Measurements from ENCODE around the gene ECHS1. TPM values are rescaled to one million over a fixed set of nuclear protein-coding genes. Genes with fewer than 3 reads are reported as not detected.
A peak's percentile ranks its signal among the peaks of the same experiment; 100 is the strongest.

The ECHS1 gene
- total and polyA plus RNA-seq, 9 of the 15 experiments (the other 6 are each of a cell fraction or from before 2014, with no cell fraction given), result 16.6 to 100 (median 68.1) TPM

DNA sequence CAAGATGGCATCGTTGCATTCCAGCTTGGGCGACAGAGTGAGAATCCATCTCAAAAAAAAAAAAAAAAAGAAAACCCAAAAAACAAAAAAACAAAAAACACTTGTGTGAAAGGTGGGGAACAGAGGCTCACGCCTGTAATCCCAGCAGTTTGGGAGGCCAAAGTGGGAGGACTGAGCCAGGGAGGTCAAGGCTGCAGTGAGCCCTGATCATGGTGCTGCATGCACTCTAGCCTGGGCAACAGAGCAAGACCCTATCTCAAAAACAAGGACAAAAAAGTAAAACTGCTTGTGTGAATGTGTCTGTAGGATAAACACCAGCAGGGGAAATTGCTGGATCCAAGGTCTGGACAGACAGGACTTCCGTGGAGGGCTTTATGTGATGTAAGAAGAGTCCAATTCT is 10.4 kb upstream of the ECHS1 start:
- TF ChIP-seq ZNF121 (CRISPR knock-in tag; conservative IDR thresholded peaks at IDR 0.05) (0 out of 2 replicates have a peak, but pooled peaks have one; percentile 12), ARHGAP35 (IDR thresholded peaks at IDR 0.05; ENCODE audit: partially characterized antibody) (no peak), BRF1 (IDR thresholded peaks at IDR 0.05; ENCODE audit: borderline replicate concordance, extremely low read depth, insufficient read length) (no peak), KLF10 (CRISPR knock-in tag; IDR thresholded peaks at IDR 0.05) (no peak)
- TF ChIP-seq, protein P1, sequence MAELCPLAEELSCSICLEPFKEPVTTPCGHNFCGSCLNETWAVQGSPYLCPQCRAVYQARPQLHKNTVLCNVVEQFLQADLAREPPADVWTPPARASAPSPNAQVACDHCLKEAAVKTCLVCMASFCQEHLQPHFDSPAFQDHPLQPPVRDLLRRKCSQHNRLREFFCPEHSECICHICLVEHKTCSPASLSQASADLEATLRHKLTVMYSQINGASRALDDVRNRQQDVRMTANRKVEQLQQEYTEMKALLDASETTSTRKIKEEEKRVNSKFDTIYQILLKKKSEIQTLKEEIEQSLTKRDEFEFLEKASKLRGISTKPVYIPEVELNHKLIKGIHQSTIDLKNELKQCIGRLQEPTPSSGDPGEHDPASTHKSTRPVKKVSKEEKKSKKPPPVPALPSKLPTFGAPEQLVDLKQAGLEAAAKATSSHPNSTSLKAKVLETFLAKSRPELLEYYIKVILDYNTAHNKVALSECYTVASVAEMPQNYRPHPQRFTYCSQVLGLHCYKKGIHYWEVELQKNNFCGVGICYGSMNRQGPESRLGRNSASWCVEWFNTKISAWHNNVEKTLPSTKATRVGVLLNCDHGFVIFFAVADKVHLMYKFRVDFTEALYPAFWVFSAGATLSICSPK (IDR thresholded peaks at IDR 0.05; ENCODE audit: borderline replicate concordance), result no peak
- TF ChIP-seq, protein P2, sequence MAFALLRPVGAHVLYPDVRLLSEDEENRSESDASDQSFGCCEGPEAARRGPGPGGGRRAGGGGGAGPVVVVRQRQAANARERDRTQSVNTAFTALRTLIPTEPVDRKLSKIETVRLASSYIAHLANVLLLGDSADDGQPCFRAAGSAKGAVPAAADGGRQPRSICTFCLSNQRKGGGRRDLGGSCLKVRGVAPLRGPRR (CRISPR knock-in tag; IDR thresholded peaks at IDR 0.05), result no peak
- CTCF ChIA-PET (ENCODE audit: low intra/inter-chr PET ratio), result no interaction called here
- Histone ChIP-seq H3K4me1 (replicated peaks in 1 of 2; ENCODE audit: control insufficient read depth in 2 of 2, insufficient read depth in 2 of 2, low read length in 2 of 2) (peaks cover 0 to 30% of the 10 kb centered on the region in 2 experiments; a peak in 3 of 5 replicates), H3K27me3 (ENCODE audit: control insufficient read depth in 2 of 2, insufficient read depth in 2 of 2, low read length in 2 of 2) (no peaks in the 10 kb centered on the region), H3K27ac (ENCODE audit: extremely low read depth, low read depth, low read length) (no peak overlapping the region), H3K9me3 (replicated peaks; ENCODE audit: control insufficient read depth, insufficient read depth, low read depth, low read length) (no peaks in the 10 kb centered on the region), H3K4me3 (no peak overlapping the region), H3K36me3 (ENCODE audit: control insufficient read depth, insufficient read depth, low read length) (no peaks in the 10 kb centered on the region), H2AFZ (ENCODE audit: low read depth, low read length) (no peak overlapping the region), H4K20me1 (replicated peaks; ENCODE audit: control insufficient read depth, insufficient read depth, low read length) (no peaks in the 10 kb centered on the region), H3K4me2 (ENCODE audit: insufficient read depth, low read length) (no peak overlapping the region), H3K9ac (ENCODE audit: insufficient read depth in 1 of 2, low read depth in 2 of 2, low read length in 2 of 2) (no peak overlapping the region), H3K79me2 (ENCODE audit: control insufficient read depth, insufficient read depth, low read length) (no peaks in the 10 kb centered on the region; the same call in 2 of the 3 replicates), H3K9me1 (ENCODE audit: control insufficient read depth, insufficient read depth, low read length) (no peaks in the 10 kb centered on the region)
- no TSS peak for BruUV-seq (replicated peaks)
- POLR2A ChIA-PET, result no interaction called here
- intact Hi-C loops (cut with micrococcal nuclease), result no loop called here
- in situ Hi-C loops (cut with MboI), result no loop called here
- DNase-seq (ENCODE audit: extremely low read depth in 1 of 4, low spot score in 3 of 4) (no peak), FAIRE-seq (no peak), ATAC-seq (no peak)
- WGBS (ENCODE audit: insufficient coverage, low coverage, missing lambda C conversion rate), result 90% methylated on average over 2 of the region's 4 CpGs
